B cell (primary cell): ENCODE measurements around the gene CEP131. TPM values are rescaled to one million over a fixed set of nuclear protein-coding genes. Genes with fewer than 3 reads are reported as not detected.

Experiments used
- ATAC-seq: fragments of 200-7000 bp; cut with Tn5 transposase; one replicate; pipeline ENCODE4 v1.10.0; 2021; ENCODE audit warnings: low read depth, mild to moderate bottlenecking, moderate number of reproducible peaks, moderate library complexity
- CTCF ChIA-PET: fragments of 350-600 bp; sonication (Branson Sonifier 250); formaldehyde crosslinking; loops from one replicate; lab custom pipeline; 2021; ENCODE audit warnings: antibody characterized with exemption, inconsistent platforms; lab: Charles Lee
- POLR2A ChIA-PET: fragments of 350-600 bp; sonication (Branson Sonifier 250); formaldehyde crosslinking; loops from one replicate; lab custom pipeline; 2021; ENCODE audit warnings: antibody characterized with exemption; lab: Charles Lee
- DNase-seq: peaks from one replicate; pipeline ENCODE4 v3.0.0; 2013
- H2AFZ ChIP-seq: 2 replicates; pipeline ENCODE4 v1.6.1; 2012; ENCODE audit warnings: mild to moderate bottlenecking, low read depth, low read length; ENCODE audit not compliant: insufficient read depth, poor library complexity, severe bottlenecking
- H3K27ac ChIP-seq, 2 donors: 1 replicate in 1 of 2; 2 replicates in 1 of 2; pipeline ENCODE4 v1.5.1; 2012 to 2013; ENCODE audit warnings: low read length in 2 of 2, mild to moderate bottlenecking in 2 of 2, moderate library complexity in 1 of 2
- H3K27me3 ChIP-seq, 4 experiments: fragments of 200-600 bp in 1 of 4; sonication (generic) in 1 of 4; replicated peaks in 1 of 4; 1 replicate in 2 of 4; 2 replicates in 2 of 4; pipeline versions ENCODE4 v1.6.1 to v1.7.0; 2013 to 2016; ENCODE audit warnings: low read length in 3 of 4, mild to moderate bottlenecking in 2 of 4, mixed read lengths in 1 of 4, moderate library complexity in 1 of 4; ENCODE audit not compliant: insufficient read depth in 4 of 4, control insufficient read depth in 3 of 4; ENCODE audit errors: control extremely low read depth in 1 of 4
- H3K36me3 ChIP-seq, 2 experiments: replicated peaks in 1 of 2; 1 replicate in 1 of 2; 2 replicates in 1 of 2; pipeline versions ENCODE4 v1.6.1 to v1.7.1; 2013; ENCODE audit warnings: low read length in 1 of 2; ENCODE audit not compliant: insufficient read depth in 2 of 2, control insufficient read depth in 1 of 2; ENCODE audit errors: control extremely low read depth in 1 of 2, extremely low read depth in 1 of 2
- H3K4me1 ChIP-seq, 2 donors: fragments of 200-600 bp in 1 of 2; sonication (generic) in 1 of 2; 1 replicate in 1 of 2; 2 replicates in 1 of 2; pipeline versions ENCODE4 v1.5.1 to v1.6.1; 2013 to 2017; ENCODE audit warnings: low read length in 2 of 2; ENCODE audit not compliant: control insufficient read depth in 2 of 2, insufficient read depth in 2 of 2
- H3K4me2 ChIP-seq: replicated peaks from 2 replicates; pipeline ENCODE3; 2012; ENCODE audit warnings: mild to moderate bottlenecking, low read depth, low read length; ENCODE audit not compliant: poor library complexity, severe bottlenecking
- H3K4me3 ChIP-seq, 5 experiments: fragments of 200-600 bp in 1 of 5; sonication (generic) in 1 of 5; 1 replicate in 3 of 5; 2 replicates in 2 of 5; pipeline versions ENCODE4 v1.5.1 to v1.7.0; 2011 to 2016; ENCODE audit warnings: low read length in 4 of 5, mild to moderate bottlenecking in 4 of 5, low read depth in 2 of 5, control low read depth in 1 of 5, moderate library complexity in 1 of 5; ENCODE audit not compliant: insufficient read depth in 1 of 5; ENCODE audit errors: control extremely low read depth in 1 of 5, extremely low read depth in 1 of 5
- H3K79me2 ChIP-seq: fragments of 200-600 bp; sonication (generic); one replicate; pipeline ENCODE4 v1.6.0; 2016; ENCODE audit warnings: low read length; ENCODE audit not compliant: control insufficient read depth, insufficient read depth
- H3K9ac ChIP-seq: fragments of 200-600 bp; sonication (generic); 2 replicates; pipeline ENCODE4 v1.6.1; 2017; ENCODE audit warnings: mild to moderate bottlenecking, low read length, moderate library complexity
- H3K9me3 ChIP-seq, 3 donors: one replicate each; pipeline versions ENCODE4 v1.6.1 to v1.7.1; 2013; ENCODE audit warnings: low read length in 2 of 3; ENCODE audit not compliant: control insufficient read depth in 2 of 3, insufficient read depth in 1 of 3; ENCODE audit errors: control extremely low read depth in 1 of 3
- H4K20me1 ChIP-seq: 2 replicates; pipeline ENCODE4 v1.6.0; 2012; ENCODE audit warnings: mild to moderate bottlenecking, low read length; ENCODE audit not compliant: insufficient read depth, control insufficient read depth, poor library complexity, severe bottlenecking
- H3K27ac Mint-ChIP-seq: one replicate; pipeline ENCODE4 v1.8.0; 2021; ENCODE audit warnings: mixed read lengths
- H3K27me3 Mint-ChIP-seq: one replicate; pipeline ENCODE4 v1.8.0; 2021; ENCODE audit warnings: mixed read lengths
- H3K4me1 Mint-ChIP-seq: one replicate; pipeline ENCODE4 v1.8.0; 2021; ENCODE audit warnings: mixed read lengths
- H3K4me3 Mint-ChIP-seq: one replicate; pipeline ENCODE4 v1.8.0; 2021; ENCODE audit warnings: mixed read lengths
- H3K9me3 Mint-ChIP-seq: one replicate; pipeline ENCODE4 v1.8.0; 2022; ENCODE audit warnings: mixed read lengths; ENCODE audit not compliant: insufficient read depth
- EZH2 ChIP-seq: IDR thresholded peaks from 2 replicates; pipeline ENCODE4 v1.6.1; 2012; ENCODE audit warnings: borderline replicate concordance, low read depth, mild to moderate bottlenecking, moderate library complexity, low read length; ENCODE audit not compliant: insufficient read depth, poor library complexity, severe bottlenecking
- WGBS: methylation state at CpG from one replicate; pipeline ENCODE4 v1.1.5; 2013; ENCODE audit warnings: missing lambda C conversion rate; ENCODE audit not compliant: insufficient coverage; 5-methylcytosine and 5-hydroxymethylcytosine counted together
- intact Hi-C: fragments of 100-400 bp; cut with micrococcal nuclease; formaldehyde crosslinking; loops from one replicate; pipeline ENCODE4 v1.10.0; 2022
- polyA plus RNA-seq: library from polyadenylated mRNA; depleted of rRNA; stranded (reverse); fragments of >200 nt; gene quantifications from 2 replicates; pipeline ENCODE4 v1.2.3, GENCODE V29; 2012
- total RNA-seq, 2 donors: library from RNA; stranded (reverse); fragments of 120-200 nt in 1 of 2; gene quantifications; 1 replicate in 1 of 2; 2 replicates in 1 of 2; pipeline versions ENCODE4 v1.2.3 to v1.2.4, GENCODE V29; 2013 to 2022
- TF ChIP-seq, protein P1 (sequence below): fragments of 200-600 bp; IDR thresholded peaks from one replicate; pipeline ENCODE4 v1.8.0; 2022; ENCODE audit warnings: antibody characterized with exemption, mild to moderate bottlenecking

Gene CEP131
- total and polyA plus RNA-seq, 2 donors (not counting 1 experiment from before 2014, with no cell fraction given): 18.8 to 25.5 TPM

DNA sequence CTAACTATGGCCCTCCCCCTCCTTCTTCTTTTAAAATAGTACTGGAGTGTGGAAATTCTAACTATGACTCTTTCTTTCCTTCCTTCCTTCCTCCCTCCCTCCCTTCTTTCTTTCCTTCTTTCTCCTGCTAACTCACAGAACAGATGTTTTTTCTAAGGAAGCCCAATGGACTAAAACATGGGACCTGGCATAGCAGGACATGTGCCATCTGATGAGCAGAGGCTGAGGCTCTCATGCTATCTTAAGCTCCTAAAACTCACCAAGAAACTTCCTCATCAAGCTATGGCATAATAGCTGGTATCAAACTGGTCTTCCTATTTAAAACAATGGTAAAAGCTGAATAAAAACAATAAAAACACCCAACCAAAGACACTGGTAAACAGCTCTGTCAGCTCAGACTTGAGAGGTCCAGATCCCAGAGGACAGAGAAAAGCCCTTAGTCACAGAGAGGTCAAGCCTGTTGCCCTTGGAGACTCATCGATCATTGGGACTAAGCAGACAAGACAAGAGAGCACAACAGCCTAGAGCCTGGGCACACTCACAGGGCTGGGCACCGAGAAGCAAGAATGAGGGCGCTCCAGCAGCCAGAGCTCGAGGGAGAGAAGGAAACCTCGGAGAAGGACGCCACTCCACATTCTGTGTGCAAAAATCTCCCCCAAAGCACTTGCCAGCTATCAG is 44.8 kb upstream of the CEP131 start:
- intact Hi-C loops: no loop called here
- ChIA-PET CTCF (interaction anchor here (1.8 kb wide), 1 partner anchor 333 kb away, joined by 5 read pairs; no protein-coding TSS in a partner anchor), POLR2A (no interaction called here)
- no peak overlapping the region for H3K27ac ChIP-seq
- H3K9me3 ChIP-seq: no peaks in the 10 kb centered on the region
- peaks cover 28% of the 10 kb centered on the region for H4K20me1 ChIP-seq
- DNase-seq (no peak), ATAC-seq (no peak)
- H3K27me3 Mint-ChIP-seq: no peaks in the 10 kb centered on the region
- no peak overlapping the region for H2AFZ ChIP-seq
- H3K36me3 ChIP-seq: peaks cover 0 to 59% of the 10 kb centered on the region in 2 experiments
- H3K4me1 Mint-ChIP-seq: no peaks in the 10 kb centered on the region
- no peaks in the 10 kb centered on the region for H3K9me3 Mint-ChIP-seq
- no peak overlapping the region for H3K4me3 Mint-ChIP-seq
- no peak overlapping the region for H3K4me2 ChIP-seq
- no peak for TF ChIP-seq EZH2
- TF ChIP-seq, protein P1, sequence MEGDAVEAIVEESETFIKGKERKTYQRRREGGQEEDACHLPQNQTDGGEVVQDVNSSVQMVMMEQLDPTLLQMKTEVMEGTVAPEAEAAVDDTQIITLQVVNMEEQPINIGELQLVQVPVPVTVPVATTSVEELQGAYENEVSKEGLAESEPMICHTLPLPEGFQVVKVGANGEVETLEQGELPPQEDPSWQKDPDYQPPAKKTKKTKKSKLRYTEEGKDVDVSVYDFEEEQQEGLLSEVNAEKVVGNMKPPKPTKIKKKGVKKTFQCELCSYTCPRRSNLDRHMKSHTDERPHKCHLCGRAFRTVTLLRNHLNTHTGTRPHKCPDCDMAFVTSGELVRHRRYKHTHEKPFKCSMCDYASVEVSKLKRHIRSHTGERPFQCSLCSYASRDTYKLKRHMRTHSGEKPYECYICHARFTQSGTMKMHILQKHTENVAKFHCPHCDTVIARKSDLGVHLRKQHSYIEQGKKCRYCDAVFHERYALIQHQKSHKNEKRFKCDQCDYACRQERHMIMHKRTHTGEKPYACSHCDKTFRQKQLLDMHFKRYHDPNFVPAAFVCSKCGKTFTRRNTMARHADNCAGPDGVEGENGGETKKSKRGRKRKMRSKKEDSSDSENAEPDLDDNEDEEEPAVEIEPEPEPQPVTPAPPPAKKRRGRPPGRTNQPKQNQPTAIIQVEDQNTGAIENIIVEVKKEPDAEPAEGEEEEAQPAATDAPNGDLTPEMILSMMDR: no peak
- H3K9ac ChIP-seq: no peak overlapping the region
- H3K4me3 ChIP-seq: no peak overlapping the region
- H3K4me1 ChIP-seq: no peaks in the 10 kb centered on the region
- H3K27me3 ChIP-seq: no peaks in the 10 kb centered on the region
- no peak overlapping the region for H3K27ac Mint-ChIP-seq
- peaks cover 14% of the 10 kb centered on the region for H3K79me2 ChIP-seq
- WGBS: 95% methylated on average over 3 of the region's 6 CpGs

DNA sequence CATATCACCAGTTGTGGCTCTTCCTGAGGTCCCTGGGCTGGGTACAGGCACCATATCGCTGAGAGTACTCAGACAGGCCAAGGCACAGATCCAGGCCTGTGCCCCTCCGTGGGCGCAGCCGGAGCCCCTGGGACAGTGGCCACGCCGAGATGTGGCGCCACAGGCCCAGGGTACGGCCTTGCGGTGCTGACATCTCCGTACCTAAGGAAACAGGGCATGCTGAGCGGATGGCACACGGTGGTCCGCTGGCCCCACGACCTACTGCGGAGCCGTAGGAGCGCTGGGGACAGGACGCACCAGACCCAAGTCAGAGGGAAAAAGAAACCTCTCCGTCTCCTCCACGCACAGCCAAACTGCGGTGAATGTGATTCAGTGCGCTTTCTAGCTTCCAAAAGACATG is 42.8 kb upstream of the CEP131 start:
- Histone ChIP-seq H3K9ac (no peak overlapping the region), H4K20me1 (peaks cover 33% of the 10 kb centered on the region), H2AFZ (no peak overlapping the region), H3K4me3 (no peak overlapping the region), H3K9me3 (no peaks in the 10 kb centered on the region), H3K4me1 (no peaks in the 10 kb centered on the region), H3K36me3 (peaks cover 0 to 71% of the 10 kb centered on the region in 2 experiments), H3K4me2 (no peak overlapping the region), H3K79me2 (peaks cover 15% of the 10 kb centered on the region), H3K27me3 (no peaks in the 10 kb centered on the region), H3K27ac (no peak overlapping the region)
- CTCF ChIA-PET: interaction anchor here (1.0 kb wide), 1 partner anchor 25 kb away, joined by 4 read pairs; no protein-coding TSS in a partner anchor
- ATAC-seq (no peak), DNase-seq (no peak)
- Mint-ChIP-seq H3K9me3 (no peaks in the 10 kb centered on the region), H3K4me3 (no peak overlapping the region), H3K27me3 (no peaks in the 10 kb centered on the region), H3K4me1 (no peaks in the 10 kb centered on the region), H3K27ac (no peak overlapping the region)
- TF ChIP-seq EZH2: no peak
- TF ChIP-seq, protein P1: no peak
- WGBS: 97% methylated on average over 22 of the region's 22 CpGs
- POLR2A ChIA-PET: no interaction called here
- intact Hi-C loops: no loop called here
